GM19328 (cell line): ENCODE results near the gene PRSS3.
A peak's percentile ranks its signal among the peaks of the same experiment; 100 is the strongest.
"Not testable (repeated sequence)": the region's sequence is repeated elsewhere in the genome, so short reads cannot be mapped to it uniquely, and the experiment has no call there.

Experiments used
- ATAC-seq: cut with Tn5 transposase; IDR thresholded peaks from one replicate; pipeline ENCODE4 v1.9.1; 2021; ENCODE audit warnings: mild to moderate bottlenecking, moderate library complexity; ENCODE audit not compliant: unreplicated experiment

The PRSS3 gene

DNA sequence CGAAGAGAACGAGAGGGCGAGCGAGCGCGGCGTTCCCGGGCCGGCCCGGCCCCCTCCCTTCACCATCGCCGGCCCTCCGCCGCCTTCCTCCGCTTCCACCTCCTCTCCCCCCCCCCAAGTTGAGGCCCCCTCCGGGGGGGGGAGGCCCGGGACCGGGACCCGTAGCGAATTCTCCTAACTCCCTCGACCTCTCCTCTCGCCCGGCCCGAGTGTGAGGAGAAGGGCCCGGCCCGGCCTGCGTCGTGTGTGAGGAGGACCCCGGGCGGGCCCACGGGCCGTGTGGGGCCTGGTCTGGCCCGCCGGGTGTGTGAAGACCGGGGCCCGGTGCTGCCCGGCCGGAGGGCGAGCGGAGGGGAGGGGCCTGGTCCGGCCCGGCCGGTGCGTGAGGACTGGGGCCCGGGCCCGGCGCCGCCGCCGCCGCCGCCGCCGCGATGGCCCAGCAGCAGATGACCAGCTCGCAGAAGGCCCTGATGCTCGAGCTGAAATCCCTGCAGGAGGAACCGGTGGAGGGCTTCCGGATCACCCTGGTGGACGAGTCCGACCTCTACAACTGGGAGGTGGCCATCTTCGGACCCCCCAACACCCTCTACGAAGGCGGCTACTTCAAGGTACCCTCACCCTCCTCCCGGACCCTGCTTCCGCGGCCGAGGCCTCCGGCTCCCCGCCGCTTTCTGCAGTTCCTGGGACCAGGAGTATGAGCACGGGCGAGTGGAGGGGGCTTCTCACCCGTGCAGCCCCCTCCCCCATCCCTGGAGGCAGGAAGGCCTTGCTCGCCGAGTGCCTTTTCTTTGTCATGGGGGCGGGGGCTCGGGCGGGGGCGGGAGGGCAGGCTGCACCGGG, 22.2 kb downstream of the PRSS3 start:
- peak; percentile 15 for ATAC-seq

GRCh38 chr9:33818167-33818846, 22.9 kb downstream of the PRSS3 start:
- ATAC-seq: no peak

DNA sequence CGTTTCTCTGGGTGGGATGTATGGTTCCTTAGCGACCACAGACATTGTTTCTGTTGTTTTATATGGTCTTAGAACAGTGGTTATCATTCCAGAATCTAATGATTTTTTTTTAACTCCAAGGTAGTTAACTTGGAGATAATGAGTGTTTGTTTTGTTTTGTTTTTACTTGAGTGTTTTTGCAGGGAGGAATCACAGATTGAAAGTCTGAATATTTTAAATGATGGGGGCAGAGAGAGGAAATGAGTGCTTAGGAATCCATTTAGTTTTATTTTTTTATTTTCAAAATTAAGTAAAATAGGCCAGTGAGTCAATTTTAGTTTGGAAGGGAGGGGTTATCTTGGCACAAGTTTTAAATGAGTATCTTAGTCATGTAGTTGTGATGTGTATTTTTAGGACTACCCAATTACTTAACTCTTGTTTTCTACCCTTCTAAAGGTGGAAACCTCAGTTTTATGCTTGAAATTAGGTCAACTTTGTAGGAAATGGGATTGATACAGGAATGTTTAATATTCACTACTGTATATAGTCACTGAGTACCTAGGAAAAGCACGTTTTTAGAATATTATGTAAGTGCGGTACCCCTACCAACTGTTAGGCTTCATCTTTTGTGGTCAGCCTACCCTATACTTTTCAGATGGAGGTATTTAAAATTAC, 23.6 kb downstream of the PRSS3 start:
- ATAC-seq: no peak

DNA sequence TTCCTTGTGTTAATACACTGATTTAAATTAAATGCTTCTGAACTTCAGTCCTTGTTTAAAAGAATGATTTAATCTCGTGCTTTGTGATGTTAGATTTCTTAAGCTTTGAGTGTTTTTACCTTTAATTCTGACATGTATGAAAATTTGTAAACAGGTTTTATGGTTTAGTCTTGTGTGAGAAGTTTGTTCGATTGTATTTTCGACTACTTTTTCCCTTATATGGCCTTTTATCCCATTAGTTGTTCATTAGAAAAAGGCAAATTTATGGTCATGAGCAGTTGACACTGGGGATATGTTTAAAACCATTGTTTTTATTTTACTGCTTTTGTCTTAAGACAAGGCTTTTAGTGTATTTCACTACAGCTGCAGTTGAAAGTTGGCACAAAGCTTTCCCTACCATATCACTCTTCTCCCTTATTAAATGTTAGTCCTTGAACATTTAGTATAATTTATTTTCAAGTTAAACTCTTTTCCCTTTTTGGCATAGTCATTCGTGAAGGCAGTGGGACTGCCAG, 24.9 kb downstream of the PRSS3 start:
- no peak for ATAC-seq

DNA sequence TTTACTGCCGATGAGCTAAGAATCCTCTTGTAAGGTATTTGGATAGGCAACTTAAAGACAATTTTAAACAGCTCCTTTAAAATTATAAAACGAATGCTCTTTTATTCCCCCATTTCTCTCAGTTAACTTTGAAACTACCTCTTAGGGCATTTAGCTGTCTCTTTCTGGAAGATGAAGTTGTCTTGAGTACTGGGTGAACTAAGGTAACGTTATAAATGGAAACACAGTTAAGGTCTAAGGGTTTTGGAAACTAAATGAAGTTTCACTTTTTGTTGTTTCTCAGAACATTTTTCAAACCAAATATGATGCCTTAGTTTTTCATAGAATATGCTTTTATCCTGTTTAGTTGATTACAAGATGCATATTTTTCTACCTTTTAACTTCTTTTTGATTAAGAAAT, 28.4 kb downstream of the PRSS3 start:
- no peak for ATAC-seq

- ATAC-seq: not testable (repeated sequence)
These were observed 31.9 kb downstream of the PRSS3 start for GRCh38 chr9:33827285-33827684.

GRCh38 chr9:33829641-33830230, 34.4 kb downstream of the PRSS3 start:
- not testable (repeated sequence) for ATAC-seq

- no peak for ATAC-seq
These were observed 40.4 kb downstream of the PRSS3 start for GRCh38 chr9:33835625-33836260.

- not testable (repeated sequence) for ATAC-seq
These were observed 40.9 kb downstream of the PRSS3 start for GRCh38 chr9:33836261-33836660.

DNA sequence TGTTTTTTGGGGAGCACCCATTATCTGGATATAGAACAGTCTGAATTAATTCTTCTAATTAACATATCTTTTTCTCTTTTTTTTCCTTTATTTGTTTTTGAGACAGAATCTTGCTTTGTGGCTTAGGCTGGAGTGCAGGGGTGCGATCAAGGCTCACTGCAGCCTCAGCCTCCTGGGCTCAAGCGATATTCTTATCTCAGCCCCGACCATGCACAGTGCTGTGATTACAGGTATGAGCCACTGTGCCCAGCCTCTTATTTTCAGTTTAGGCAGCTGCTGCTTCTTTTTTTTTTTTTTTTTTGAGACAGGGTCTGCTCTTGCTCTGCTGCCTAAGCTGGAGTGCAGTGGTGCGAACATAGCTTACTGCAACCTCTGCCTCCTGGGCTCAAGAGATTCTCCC, 41.8 kb downstream of the PRSS3 start:
- ATAC-seq: no peak

DNA sequence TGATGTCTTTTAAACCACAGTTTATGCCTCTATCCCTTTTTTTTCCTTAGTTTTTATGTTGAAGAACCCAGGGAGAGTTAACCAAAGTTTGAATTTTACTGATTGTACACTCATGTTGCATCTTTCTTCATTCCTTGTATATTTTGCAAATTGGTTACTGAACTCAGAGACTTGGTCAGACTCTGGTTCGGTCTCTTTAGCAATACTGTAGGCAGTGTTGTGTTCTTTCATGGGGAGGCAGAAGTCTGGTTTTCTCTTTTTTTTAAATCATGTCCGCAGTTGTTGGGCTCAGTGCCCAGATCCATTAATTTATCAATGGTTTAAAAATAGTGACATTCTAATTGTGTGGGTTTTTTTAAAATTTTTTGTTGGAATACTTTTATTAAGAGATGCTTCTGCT, 45.0 kb downstream of the PRSS3 start:
- ATAC-seq: no peak

GRCh38 chr9:33843312-33843961, 48.1 kb downstream of the PRSS3 start:
- no peak for ATAC-seq

DNA sequence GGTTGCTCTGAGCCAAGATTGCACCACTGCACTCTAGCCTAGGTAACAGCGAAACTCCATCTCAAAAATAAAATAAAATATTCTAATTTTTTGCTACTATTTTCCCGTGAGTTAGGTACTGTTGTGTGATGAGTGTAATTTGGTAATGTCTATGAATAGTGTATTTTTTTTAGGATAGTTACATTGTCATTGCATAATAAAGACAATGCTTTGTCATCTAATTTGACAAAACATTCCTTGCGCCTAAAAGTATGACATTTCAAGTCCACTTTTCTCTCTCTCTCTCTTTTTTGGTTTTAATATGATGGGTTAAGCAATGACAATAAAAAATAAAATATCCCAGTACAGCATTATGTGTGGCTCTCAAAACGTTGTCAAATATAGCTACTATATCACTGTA, 50.9 kb downstream of the PRSS3 start:
- no peak for ATAC-seq

DNA sequence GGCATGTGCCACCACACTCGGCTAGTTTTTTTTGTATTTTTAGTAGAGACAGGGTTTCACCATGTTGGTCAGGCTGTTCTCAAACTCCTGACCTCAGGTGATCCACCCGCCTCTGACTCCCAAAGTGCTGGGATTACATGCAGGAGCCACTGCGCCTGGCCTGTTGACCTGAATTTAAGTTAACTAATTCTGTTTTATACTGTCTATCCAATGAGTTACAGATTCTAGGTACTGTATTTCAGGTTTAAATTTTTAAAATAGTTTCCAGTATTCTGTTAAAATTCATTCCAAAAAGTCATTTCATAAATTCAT, 52.5 kb downstream of the PRSS3 start:
- not testable (repeated sequence) for ATAC-seq
